Stomach smooth muscle (tissue), 2 donors: ENCODE data around the gene ACD.
"Not testable (repeated sequence)": the region's sequence is repeated elsewhere in the genome, so short reads cannot be mapped to it uniquely, and the experiment has no call there.

Experiments
- H3K27ac ChIP-seq: one replicate; pipeline ENCODE4 v1.7.0; 2013; ENCODE audit warnings: mild to moderate bottlenecking, low read length, inconsistent platforms
- H3K27me3 ChIP-seq, 2 donors: one replicate each; pipeline ENCODE4 v1.7.0; 2013; ENCODE audit warnings: low read length in 2 of 2; ENCODE audit not compliant: insufficient read depth in 2 of 2, control insufficient read depth in 1 of 2
- H3K36me3 ChIP-seq, 2 donors: one replicate each; pipeline ENCODE4 v1.7.0; 2013; ENCODE audit warnings: low read length in 2 of 2; ENCODE audit not compliant: control insufficient read depth in 2 of 2, insufficient read depth in 2 of 2
- H3K4me1 ChIP-seq: one replicate; pipeline ENCODE4 v1.7.0; 2013; ENCODE audit warnings: low read length; ENCODE audit not compliant: control insufficient read depth, insufficient read depth
- H3K4me3 ChIP-seq, 2 donors: one replicate each; pipeline ENCODE4 v1.7.0; 2013; ENCODE audit warnings: low read length in 2 of 2
- H3K9ac ChIP-seq, 2 donors: one replicate each; pipeline ENCODE4 v1.7.0; 2013; ENCODE audit warnings: low read length in 2 of 2, mild to moderate bottlenecking in 1 of 2
- H3K9me3 ChIP-seq, 2 donors: one replicate each; pipeline ENCODE4 v1.7.0; 2013; ENCODE audit warnings: low read length in 2 of 2; ENCODE audit not compliant: control insufficient read depth in 2 of 2
- donor health status: healthy.
- donor health status: Pancreatic carcinoma.

The ACD gene

DNA sequence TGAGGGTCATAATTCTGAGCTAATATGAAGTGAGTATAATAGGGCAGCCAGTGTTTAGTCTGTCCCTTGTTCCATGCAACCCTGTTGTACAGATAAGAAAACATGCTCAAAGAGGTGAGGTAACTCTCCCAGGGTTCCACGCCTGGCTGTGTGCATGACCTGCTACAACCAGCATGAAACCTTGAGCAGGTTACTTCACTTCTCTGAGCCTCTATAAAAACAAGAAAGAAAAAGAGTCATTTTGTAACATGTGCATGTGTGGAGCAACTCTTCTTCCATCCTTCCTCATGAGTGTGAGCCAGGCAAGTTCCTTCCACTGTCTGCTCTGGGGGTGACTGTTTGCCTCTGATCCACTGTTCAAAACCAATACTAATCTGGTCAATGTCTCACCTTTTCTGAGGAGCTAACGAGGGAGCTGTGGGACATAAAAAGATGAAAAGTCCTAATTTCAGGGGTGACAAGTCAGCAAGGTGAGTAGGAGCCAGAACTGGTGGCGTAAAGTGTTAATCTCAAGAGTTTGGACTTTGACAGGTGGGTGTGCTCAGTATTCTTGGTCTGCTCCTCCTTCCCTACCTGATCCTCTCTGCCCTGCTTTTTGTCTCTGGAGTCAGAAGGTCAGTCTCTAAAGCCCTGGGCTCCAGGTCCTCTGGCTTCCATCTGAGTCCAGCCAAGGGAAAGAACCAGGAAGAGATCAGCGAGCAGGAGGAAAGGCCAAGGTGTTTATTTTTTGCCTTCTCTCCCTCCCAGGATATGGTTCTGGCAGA is 37.5 kb upstream of the ACD start:
- no peak overlapping the region for H3K27ac ChIP-seq
- no peaks in the 10 kb centered on the region for H3K4me1 ChIP-seq
- H3K9ac ChIP-seq: no peak overlapping the region
- no peaks in the 10 kb centered on the region for H3K9me3 ChIP-seq
- H3K4me3 ChIP-seq: no peak overlapping the region
- no peaks in the 10 kb centered on the region for H3K27me3 ChIP-seq
- no peaks in the 10 kb centered on the region for H3K36me3 ChIP-seq

DNA sequence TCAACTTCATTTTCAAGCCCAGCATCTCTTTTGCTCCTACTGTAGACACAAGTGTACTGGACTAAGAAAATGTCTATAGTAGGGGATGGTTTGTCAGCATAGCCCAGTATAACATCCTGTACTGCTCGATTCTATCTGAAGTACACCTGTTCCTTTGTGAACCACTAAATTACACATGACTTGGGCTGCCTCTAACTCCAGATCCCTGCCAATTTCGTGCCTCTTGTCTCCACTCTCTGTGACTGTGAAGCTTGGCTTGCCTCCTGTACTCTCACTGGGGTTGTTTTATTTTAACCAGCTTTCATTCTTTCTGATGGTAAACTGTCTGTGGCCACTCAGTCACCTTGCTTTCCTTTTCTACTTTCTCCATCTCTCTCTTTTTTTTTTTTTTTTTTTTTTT is 34.6 kb upstream of the ACD start:
- Histone ChIP-seq H3K9ac (no peak overlapping the region), H3K4me1 (no peaks in the 10 kb centered on the region), H3K9me3 (no peaks in the 10 kb centered on the region), H3K27ac (no peak overlapping the region), H3K4me3 (no peak overlapping the region), H3K36me3 (no peaks in the 10 kb centered on the region), H3K27me3 (no peaks in the 10 kb centered on the region)

DNA sequence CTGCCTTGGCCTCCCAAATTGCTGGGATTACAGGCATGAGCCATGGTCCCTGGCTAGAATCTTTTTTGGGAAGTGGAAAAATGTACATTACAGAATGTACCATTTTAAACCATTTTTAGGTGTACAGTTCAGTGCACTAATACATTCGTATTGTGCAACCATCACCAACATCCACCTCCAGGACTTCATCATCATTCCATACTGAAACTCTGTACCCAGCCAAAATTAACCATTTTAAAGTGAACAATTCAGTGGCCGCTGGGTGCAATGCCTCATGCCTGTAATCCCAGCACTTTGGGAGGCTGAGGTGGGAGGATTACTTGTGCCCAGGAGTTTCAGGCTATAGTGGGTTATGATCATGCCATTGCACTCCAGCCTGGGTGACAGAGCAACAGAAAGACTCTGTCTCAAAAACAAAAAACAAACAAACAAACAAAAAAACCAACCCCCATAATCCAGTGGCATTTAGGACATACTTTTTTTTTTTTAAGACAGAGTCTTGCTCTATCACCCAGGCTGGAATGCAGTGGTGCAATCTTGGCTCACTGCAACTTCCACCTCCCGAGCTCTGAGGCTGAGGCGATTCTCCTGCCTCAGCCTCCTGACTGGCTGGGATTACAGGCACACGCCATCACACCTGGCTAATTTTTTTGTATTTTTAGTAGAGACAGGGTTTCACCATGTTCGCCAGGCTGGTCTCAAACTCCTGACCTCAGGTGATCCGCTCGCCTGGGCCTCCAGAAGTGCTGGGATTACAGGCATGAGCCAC is 33.6 kb upstream of the ACD start:
- H3K27me3 ChIP-seq, H3K27ac ChIP-seq, H3K4me3 ChIP-seq, H3K4me1 ChIP-seq, H3K9ac ChIP-seq, H3K36me3 ChIP-seq, H3K9me3 ChIP-seq: not testable (repeated sequence)

DNA sequence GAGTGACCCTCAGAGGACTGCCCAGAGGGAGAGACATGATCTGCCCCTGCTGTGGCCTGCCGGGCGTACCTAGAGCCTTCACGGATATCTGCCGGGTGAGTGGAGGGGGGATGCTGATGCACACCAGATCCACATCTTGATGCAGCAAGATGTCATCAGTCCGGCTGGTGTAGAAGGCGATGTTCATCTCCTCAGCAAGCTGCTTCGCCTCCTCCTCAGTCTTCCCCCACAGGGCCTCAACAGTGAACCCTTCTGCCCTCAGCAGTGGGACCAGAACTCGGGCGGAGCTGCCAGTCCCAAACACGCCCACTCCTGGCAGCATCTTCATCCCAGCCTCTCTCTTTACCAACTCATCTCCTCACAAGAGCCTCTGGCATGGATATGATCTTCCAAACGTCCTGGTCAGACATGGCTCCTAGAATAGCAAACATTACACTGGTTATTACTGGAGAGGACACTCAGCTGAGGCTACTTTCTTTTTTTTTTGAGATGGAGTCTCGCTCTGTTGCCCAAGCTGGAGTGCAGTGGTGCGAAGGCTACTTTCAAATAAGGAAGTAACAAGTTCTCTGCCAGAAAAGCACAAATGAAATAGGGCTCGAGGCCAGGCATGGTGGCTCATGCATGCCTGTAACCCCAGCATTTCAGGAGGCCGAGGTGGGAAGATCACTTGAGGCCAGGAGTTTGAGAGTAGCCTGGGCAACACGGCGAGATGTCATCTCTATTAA is 25.5 kb upstream of the ACD start:
- Histone ChIP-seq H3K4me1 (no peaks in the 10 kb centered on the region), H3K27me3 (no peaks in the 10 kb centered on the region), H3K36me3 (peaks cover 14 to 19% of the 10 kb centered on the region in 2 donors), H3K27ac (no peak overlapping the region), H3K4me3 (no peak overlapping the region), H3K9me3 (no peaks in the 10 kb centered on the region), H3K9ac (no peak overlapping the region)

DNA sequence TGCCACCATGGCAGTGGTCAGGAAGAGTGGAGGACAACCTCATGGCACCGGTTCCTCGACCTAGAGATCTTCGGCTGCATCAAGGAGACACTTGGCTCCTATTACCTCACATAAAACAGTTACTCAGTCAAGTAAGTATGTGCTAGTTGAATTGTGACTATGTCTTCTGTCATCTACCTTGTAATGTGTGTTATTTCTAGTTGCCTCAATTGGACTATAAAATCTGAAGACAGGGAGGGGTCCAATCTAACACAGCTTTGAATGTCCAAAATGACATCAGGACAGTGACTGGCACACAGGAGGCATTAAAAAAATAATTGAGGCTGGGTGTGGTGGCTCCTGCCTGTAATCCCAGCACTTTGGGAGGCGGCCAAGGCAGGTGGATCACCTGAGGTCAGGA is 23.7 kb upstream of the ACD start:
- Histone ChIP-seq H3K27ac (no peak overlapping the region), H3K9ac (no peak overlapping the region), H3K4me3 (no peak overlapping the region), H3K9me3 (no peaks in the 10 kb centered on the region), H3K27me3 (no peaks in the 10 kb centered on the region), H3K36me3 (peaks cover 14 to 21% of the 10 kb centered on the region in 2 donors), H3K4me1 (peaks cover 2% of the 10 kb centered on the region)

DNA sequence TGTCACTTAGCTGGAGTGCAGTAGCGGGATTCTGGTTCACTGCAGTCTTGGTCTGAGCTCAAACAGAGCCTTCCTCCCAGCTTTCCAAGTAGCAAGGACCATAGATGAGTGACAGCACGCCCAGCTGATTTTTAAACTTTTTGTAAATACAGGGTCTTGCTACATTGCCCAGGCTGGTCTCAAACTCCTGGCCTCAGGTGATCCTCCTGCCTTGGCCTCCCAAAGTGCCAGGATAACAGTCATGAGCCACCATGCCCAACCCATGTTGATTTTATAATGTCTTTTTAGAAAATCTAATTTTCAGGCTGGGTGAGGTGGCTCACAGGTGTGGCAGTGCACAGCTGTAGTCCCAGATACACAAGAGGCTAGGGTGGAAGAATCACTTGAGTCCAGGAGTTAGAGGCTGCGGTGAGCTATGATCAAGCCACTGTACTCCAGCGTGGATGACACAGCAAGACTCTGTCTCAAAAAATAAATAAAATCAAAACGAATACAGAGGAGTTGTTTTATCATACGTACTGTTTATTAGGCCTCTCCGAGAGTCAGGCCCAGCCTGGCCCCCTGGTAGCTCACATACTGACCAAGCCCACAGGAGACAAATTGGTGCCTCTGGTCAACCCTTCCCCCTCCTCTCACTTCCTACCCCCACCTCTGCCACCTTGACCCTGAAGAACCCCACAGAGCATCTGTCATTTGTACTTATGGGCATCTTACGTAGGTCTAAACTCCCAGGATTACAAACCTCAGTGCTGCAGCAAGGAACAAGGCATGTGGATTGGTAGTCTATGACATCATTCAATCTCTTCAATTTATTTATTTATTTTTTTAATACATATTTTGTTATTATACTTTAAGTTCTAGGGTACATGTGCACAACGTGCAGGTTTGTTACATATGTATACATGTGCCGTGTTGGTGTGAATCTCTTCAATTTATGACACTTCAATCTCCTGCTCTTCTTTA is 20.2 kb upstream of the ACD start:
- Histone ChIP-seq H3K4me3 (no peak overlapping the region), H3K27ac (no peak overlapping the region), H3K36me3 (peaks cover 12 to 17% of the 10 kb centered on the region in 2 donors), H3K27me3 (no peaks in the 10 kb centered on the region), H3K9ac (no peak overlapping the region), H3K4me1 (peaks cover 7% of the 10 kb centered on the region), H3K9me3 (no peaks in the 10 kb centered on the region)

DNA sequence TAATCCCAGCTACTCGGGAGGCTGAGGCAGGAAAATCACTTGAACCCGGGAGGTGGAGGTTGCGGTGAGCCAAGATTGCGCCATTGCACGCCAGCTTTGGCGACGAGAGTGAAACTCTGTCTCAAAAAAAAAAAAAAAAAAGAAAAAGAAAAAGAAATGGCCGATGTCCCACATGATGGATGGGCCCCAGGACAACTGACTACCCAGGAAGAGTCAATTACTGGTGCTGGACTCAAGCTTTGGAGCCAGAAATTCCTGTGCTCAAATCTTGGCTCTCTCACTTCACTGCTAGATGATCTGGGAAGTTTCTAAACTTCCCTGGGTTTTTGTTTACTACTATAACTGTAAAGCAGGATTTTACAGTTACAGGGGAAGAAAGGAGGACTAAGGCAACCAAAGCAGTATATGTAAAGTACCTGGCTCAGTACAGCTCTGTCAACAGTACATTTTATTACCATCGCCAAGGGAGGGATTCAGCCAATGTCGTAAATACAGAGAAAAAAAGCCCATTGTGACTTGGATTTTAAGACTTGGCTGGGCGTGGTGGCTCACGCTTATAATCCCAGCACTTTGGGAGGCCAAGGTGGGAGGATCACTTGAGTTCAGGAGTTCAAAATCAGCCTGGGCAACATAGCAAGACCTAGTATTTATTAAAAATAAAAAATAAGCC is 18.4 kb upstream of the ACD start:
- no peak overlapping the region for H3K27ac ChIP-seq
- H3K4me3 ChIP-seq: no peak overlapping the region
- peaks cover 5 to 10% of the 10 kb centered on the region in 2 donors for H3K36me3 ChIP-seq
- H3K4me1 ChIP-seq: peaks cover 19% of the 10 kb centered on the region
- no peak overlapping the region for H3K9ac ChIP-seq
- no peaks in the 10 kb centered on the region for H3K27me3 ChIP-seq
- H3K9me3 ChIP-seq: no peaks in the 10 kb centered on the region

DNA sequence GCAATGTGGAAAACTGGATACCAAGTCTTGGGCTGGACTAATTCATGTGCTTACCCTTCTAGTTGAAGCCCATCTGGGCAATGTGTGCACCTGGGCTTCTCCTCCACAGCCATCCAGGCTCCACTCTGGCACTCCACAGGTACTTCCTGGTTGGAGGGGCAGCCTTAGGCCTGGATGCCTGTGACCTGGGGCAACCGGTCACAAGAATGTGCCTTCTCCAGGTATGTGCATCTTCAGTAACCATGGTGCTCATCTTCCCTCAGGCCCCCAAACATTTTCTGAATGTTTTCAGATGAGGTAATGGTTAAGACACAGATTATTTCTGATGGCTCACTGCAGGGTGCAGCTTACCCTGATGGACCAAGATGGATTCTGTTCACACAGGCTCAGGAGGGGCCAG is 17.7 kb upstream of the ACD start:
- Histone ChIP-seq H3K9ac (no peak overlapping the region), H3K27ac (no peak overlapping the region), H3K4me1 (peaks cover 27% of the 10 kb centered on the region), H3K36me3 (peaks cover 4 to 9% of the 10 kb centered on the region in 2 donors), H3K4me3 (no peak overlapping the region), H3K27me3 (no peaks in the 10 kb centered on the region), H3K9me3 (no peaks in the 10 kb centered on the region)

DNA sequence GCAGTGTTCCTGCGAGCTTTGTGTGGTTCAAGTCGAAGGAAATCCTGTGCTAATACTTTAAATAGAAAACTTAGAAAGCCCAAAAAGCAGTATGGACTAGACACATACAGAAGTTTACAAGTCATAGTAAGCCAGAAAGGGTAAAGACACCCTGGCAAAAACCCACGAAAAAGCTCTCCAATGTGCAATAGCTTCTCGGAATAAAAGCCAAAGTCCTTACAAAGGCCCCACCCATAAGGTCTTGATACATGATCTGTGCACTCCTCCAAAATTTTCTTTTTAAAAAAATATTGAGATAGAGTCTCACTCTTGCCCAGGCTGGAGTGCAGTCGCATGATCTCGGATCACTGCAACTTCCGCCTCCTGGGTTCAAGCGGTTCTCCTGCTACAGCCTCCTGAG is 16.9 kb upstream of the ACD start:
- H3K4me1 ChIP-seq: peaks cover 27% of the 10 kb centered on the region
- H3K4me3 ChIP-seq: no peak overlapping the region
- H3K9me3 ChIP-seq: no peaks in the 10 kb centered on the region
- no peak overlapping the region for H3K27ac ChIP-seq
- H3K9ac ChIP-seq: no peak overlapping the region
- H3K36me3 ChIP-seq: peaks cover 4 to 9% of the 10 kb centered on the region in 2 donors
- H3K27me3 ChIP-seq: no peaks in the 10 kb centered on the region

DNA sequence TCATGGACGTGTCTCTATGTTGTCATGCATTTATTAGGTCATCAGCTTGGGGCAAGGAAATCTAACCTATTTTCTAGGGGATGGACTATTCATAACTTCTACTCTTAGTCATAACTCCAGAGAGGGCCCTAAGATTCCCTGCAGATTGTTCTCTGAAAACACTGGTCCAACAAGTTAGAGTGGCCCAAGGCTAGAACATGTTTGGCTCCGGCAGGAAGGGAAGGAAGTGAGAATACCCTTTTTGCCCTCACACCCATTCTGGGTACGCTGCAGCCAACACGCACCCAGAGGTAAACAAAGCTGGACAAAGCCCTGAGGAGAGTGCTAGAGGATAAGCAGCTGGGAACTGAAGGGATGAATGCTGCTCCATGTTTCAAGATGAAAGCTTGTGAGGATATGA is 16.5 kb upstream of the ACD start:
- no peaks in the 10 kb centered on the region for H3K9me3 ChIP-seq
- no peak overlapping the region for H3K27ac ChIP-seq
- H3K4me1 ChIP-seq: peaks cover 27% of the 10 kb centered on the region

More for the DNA sequence above, 16.5 kb upstream of the ACD start:
- no peak overlapping the region for H3K9ac ChIP-seq
- no peak overlapping the region for H3K4me3 ChIP-seq
- H3K27me3 ChIP-seq: no peaks in the 10 kb centered on the region
- H3K36me3 ChIP-seq: peaks cover 4 to 7% of the 10 kb centered on the region in 2 donors
